ENCODE results near the gene ZNF737.

DNA sequence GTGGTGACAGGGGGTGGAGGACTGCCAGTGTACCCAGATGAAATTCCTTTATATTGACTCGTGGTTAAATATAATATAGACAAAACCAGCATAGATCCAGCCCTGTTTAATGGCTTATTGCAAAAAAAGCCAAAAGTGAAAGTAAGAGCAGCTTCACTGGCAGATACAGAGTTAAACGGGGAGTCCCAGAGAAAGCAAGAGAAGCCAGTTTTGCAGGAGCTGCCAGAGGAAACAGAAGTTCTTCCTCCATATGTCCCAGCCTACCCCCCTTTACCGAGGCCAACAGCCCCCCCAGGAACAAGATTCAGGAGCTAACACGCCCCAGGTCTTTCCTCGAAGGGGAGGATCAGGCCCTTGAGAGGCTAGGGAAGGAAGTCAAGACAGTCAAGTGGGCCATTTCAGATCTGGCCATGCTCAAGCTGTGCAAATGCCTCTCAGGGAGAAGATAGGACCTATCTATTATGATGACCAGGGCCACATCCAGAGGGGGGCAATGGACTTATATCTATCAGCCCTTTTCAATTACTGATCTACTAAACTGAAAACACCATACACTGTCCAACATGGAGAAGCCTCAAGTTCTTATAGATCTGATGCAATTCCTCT is 47.2 kb upstream of the ZNF737 start:
- no peak for TF ChIP-seq CTCF (optimal IDR thresholded peaks at IDR 0.05 in 1 of 3, IDR thresholded peaks at IDR 0.05 in 1 of 3, conservative IDR thresholded peaks at IDR 0.05 in 1 of 3; ENCODE audit: extremely low read depth in 1 of 3, insufficient read depth in 2 of 3, low read length in 3 of 3)
- TF ChIP-seq EZH2 (IDR thresholded peaks at IDR 0.05; ENCODE audit: low read length): no peak
